ENCODE data around the gene LRG1. TPM values are rescaled to one million over a fixed set of nuclear protein-coding genes. Genes with fewer than 3 reads are reported as not detected.

Gene LRG1
- polyA plus RNA-seq, 1 donor = 0.90 TPM

DNA sequence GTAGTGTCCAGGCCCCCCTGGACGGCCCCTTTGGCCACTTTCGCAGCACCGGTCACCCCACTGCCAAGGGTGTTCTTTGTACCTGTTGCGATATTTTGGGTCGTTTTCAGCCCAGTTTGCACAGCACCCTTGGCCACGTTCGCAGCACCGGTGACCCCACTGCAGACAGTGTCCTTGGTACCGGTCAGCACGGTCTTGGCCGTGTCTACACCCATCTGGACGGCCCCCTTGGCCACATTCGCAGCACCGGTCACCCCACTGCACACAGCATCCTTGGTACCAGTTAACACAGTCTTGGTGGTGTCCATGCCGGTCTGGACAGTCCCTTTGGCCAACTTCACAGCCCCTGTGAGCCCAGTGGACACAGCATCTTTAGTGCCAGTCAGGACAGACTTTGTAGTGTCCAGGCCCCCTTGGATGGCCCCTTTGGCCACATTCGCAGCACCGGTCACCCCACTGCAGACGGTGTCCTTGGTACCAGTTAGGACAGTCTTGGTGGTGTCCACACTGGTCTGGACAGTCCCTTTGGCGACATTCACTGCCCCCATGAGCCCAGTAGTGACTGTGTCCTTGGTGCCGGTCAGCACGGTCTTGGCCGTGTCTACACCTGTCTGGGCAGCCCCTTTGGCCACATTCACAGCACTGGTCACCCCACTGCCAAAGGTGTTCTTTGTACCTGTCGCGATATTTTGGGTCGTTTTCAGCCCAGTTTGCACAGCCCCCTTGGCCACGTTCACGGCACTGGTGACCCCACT, 28.4 kb downstream of the LRG1 start:
- DNase-seq = no peak

DNA sequence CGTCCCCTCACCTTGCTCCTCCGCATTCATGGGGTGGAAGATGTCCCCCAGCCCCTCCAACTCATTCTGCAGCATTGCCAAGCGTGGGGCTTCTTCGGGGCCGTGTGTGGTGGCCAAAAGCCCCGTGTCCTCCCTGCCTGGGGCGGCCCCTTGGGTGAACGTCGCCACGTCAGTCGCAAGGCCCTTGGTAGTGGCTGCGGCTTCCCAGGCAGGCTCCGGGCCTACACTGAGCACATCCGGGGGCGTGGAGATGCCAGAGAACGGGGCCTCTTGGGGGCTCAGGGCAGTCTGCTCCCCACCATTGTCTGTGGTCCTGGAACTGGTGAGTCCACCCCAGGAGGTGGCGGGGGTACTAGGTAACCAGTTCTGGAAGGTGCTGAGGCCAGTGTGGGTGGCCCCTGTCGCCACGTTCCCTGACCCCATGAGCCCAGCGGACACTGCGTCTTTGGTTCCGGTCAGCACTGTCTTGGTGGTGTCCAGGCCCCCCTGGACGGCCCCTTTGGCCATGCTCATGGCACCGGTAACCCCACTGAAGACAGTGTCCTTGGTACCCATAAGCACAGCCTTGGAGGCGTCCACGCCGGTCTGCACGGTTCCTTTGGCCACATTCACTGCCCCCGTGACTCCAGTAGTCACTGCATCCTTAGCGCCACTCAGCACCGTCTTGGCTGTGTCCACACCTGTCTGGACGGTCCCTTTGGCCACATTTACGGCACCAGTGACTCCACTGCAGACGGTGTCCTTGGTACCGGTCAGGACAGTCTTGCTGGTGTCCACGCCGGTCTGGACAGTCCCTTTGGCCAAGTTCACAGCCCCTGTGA, 29.2 kb downstream of the LRG1 start:
- DNase-seq = no peak

DNA sequence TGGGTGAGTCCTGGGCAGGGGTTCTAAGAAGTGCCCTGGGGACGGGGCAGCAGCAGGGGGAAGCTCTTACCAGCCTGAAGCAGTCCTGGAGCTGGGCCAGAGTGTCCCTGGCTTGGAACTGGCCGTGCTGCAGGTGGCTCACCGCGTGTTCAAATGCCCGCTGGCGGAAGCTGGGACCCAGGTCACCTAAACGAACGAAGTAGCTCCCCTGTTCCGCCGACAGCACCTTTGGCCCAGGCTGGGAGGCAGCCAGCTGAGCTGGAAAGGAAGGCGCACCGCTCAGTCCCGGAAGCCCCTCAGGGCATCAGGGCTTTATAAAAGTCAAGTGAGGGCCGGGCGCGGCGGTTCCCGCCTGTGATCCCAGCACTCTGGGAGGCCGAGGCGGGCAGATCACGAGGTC, 31.1 kb downstream of the LRG1 start:
- no peak for DNase-seq

DNA sequence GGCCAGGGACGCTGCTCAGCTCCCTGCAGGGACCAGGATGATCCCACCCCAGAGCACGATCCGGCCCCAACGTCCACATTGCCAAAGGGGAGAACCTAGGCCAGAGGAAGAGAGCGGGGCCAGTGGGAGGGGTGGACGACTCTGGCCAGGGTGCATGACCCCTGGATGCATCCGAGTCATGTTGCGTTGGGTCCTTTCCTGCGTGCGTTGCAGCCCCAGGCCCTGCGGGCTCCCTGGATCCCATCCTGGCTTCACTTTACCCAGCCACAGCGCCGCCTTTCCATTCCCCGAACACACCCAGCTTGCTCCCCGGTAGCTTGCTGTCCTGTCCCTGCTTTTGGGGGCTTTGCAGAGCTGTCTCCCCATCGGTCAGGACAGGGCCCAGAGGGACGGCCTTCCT, 32.0 kb downstream of the LRG1 start:
- no peak for DNase-seq

DNA sequence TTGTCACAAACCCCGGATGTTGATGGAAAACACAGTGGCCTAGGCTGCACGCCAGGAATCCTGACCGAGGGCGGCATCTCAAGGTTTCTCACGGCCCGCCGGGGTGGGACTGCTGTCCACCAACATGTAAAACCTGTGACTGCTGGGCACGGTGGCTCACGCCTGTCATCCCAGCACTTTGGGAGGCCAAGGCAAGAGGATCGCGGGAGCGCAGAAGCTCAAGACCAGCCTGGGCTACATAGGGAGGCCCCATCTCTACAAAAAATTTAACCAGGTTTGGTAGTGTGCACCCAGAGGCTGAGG, 32.7 kb downstream of the LRG1 start:
- DNase-seq = no peak

DNA sequence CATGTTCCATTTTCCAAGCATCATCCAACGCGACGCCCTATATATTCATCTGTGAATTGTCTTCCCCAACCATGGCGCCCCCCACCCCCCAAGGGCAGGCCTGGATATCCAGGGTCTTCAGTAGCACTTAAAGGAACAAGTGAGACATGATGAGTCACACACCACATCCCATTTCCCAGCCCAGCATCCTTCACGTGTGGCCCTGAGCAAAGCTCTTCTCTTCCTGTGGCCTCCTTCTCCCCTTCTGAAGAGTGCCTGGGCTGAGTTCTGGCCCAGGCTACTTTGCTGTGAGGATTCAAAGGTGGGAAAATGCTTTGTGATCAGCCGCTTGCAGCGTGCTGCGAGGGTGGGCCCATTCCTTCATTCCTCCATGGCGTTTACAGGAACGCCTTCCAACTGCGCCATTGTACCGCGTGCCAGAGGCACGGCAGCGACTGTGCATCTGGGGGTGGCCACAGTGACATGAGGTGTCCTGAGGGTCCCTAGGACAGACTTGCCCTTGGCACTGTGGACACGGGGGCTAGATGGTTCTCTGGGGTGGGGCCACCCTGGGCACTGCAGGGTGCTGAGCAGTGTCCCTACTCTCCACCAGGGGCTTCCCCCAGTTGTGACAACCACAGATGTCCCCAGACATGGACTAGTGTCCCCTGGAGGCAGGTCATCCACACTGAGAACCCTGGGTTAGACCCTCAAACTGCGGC, 33.2 kb downstream of the LRG1 start:
- DNase-seq = no peak

DNA sequence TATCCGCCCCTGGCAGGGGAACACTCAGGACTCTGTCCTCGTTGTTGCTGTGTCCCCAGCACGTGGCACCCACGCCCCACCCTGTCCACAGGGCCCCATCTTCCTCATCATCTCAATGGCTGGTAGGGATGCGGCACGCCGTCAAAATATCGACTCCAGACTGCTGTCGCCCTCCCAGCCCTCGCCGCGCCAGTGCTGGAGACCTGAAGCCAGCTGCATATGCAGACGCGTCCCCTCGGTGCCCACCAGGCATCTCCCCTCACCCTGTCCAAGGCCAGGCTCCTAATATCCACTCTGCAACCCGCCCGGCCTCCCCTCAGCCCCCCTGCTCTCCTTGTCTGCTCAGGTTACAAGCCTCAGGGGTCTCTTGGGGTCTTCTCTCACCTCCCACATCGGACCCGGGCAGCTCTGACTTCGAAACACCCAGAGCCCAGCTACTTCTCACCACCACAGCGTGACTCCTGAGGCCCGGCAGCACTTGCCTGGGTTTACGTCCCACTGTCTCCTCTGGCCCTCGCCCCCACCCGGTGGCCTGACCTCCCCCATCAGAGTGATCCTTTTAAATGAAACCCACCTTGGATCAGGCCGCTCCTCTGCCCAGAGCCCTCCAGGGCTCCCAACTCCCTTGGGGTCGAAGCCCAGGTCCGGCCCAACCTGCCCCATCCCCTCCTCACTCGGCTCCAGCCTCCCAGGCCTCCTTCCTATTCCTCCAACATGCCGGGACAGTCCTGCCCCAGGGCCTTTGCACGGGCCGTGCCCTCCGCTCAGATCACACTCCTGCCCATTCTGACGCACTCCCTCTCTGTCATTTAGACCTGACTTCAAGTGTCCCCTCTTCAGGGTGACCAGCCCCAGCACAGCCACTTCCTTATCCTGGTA, 34.0 kb downstream of the LRG1 start:
- no peak for DNase-seq

DNA sequence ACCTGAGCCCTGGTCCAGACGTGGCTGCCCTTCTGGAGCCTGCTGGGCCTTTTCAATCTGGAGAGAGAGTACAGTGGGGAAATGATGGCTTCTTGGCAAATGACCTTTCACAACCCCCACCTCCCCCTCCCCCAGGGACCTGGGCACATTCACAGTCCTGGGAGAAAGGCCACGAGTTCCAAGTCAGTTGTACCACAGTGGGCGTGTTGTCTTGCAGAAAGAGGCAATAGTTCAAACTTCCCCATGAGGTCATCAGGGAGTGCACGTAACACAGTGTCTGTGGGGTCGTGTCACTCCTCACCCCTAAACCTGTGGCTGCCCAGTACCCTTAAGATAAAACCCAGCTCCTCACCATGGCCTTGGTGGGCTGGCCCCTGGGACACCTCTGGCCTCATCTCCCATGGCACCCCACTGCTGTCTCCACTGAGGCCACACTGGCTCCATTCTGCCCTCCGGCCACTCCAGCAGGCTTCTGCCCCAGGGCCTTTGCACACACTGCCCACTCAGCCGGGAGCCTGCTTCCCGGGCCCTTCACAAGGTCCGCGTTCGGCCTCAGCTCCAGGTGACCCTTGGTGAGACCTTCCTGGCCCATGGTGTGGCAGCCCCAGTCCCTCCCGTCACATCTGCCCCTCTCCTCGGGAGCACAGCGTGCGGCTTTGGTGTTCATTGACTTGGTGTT, 34.8 kb downstream of the LRG1 start:
- DNase-seq = no peak

DNA sequence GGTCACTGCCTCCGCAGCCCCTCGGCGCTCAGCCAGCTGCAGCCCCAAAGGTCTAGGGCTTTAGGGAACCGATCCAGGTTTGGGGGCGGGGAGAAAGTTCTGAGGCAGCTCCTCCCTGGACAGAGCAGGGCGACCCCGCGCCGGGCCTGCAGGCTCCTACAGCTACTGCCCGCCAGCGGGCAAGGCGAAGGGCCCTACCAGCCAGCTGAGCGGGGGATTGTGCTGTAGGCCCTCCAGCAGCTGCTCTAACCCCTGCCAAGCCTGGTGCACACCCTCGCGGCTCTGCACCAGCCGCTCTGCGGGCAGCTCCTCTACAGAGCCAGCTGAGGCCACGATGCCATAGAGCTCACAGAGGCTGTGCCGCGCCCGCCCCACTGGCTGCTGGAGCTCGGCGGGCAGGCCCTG, 35.5 kb downstream of the LRG1 start:
- no peak for DNase-seq

DNA sequence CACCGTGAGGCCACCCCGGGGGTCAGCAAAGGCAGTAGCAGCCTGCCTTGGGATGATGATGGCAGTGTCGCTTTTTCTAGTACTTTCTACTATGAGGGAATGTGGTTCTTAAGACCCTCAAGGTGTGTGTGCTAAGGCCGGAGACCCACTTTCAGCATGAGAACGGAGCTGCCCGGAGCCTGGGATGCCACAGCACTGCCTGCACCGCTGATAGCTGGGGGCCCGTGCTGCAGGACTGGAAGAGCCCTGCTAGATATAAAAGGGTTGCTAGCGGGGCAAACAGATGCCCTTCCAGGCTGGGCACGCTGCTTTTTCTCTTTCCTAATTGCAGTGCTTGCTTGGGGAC, 36.0 kb downstream of the LRG1 start:
- no peak for DNase-seq

DNA sequence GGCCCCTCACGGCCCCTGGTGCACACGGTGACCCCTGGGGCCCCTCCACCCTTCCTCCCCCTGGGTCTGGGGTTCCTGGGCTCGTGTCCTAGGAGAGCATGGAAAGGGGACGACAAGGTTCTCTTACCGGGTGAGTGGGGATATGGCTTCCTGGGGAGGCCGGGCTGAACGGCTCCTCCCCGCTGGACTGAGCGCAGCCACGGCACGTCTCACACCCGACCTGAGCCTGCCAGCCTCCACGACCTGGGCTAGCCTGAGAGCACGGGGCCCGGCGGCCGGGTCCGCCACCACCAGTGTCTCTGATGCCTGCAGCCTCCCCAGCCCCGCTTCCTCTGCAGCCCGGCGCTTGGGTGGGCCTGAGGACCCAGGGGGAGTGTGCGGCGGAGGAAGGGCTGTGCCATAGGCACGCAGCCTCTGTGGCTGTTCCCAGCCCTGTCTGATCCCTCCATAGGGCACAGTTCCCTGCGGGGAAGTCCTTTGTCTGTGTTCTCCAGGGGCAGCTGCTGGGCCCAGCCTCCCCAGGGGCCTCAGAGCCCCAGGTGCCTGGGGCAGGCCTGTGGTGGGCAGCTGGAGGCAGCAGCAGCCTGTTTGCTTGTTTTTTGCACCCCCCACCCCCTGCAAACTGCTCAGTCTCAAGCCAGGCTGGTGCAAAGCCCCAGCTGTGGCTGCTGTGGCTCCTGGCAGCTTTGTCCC, 36.6 kb downstream of the LRG1 start:
- DNase-seq = no peak

DNA sequence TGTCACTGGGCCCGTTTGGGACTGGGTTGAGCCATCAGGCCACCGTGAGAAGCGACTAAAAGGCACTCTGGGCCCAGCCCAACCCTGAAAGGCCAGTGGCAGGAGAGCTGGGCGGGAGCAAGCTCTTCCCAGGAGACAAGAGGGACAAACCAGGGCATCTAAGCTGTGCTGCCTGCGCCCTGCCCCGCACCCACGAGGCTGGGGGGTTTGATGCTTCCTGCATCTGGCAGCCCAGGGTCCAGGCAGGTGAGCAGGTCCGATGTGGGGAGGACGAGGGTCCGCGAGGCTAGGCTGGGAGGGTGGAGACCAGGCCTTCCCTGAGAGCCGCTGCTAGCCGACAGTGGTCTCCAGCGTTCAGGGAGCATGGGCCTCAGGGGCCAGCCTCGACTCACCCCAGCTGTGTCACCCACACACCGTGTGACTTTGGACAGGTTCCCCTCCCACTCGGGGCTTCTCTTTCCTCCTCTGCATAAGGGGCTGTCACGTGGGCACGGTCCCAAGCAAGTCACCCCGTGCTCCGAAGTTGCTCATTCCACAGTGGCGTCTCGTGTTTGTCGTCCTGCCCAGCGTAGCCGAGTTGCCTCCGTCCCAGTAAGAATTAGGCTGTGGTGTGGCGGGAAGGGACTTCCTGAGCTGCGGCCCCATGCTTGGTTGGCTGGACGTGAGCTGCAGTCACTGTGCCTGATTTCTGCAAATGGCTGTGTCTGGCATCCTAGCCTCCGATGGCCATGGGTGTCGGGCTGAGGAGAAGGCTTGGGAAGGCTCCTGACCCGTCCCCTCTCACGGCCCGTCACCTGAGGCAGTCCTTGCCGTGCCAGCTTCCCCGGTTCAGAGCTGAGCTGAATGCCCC, 37.3 kb downstream of the LRG1 start:
- DNase-seq = no peak

DNA sequence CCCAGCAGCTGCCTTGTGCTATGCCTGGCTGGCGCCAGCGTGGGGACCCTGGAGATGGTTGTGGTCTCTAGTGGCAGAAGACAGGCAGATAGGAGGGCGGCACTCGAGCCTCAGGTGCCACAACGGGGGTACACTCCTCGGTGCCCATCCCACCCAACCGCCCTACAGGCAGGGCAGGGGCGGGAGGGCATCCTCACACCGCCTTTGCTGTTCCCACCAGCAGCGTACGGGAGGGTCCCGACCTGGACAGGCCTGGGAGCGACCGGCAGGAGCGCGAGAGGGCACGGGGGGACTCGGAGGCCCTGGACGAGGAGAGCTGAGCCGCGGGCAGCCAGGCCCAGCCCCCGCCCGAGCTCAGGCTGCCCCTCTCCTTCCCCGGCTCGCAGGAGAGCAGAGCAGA, 38.1 kb downstream of the LRG1 start:
- no peak for DNase-seq

DNA sequence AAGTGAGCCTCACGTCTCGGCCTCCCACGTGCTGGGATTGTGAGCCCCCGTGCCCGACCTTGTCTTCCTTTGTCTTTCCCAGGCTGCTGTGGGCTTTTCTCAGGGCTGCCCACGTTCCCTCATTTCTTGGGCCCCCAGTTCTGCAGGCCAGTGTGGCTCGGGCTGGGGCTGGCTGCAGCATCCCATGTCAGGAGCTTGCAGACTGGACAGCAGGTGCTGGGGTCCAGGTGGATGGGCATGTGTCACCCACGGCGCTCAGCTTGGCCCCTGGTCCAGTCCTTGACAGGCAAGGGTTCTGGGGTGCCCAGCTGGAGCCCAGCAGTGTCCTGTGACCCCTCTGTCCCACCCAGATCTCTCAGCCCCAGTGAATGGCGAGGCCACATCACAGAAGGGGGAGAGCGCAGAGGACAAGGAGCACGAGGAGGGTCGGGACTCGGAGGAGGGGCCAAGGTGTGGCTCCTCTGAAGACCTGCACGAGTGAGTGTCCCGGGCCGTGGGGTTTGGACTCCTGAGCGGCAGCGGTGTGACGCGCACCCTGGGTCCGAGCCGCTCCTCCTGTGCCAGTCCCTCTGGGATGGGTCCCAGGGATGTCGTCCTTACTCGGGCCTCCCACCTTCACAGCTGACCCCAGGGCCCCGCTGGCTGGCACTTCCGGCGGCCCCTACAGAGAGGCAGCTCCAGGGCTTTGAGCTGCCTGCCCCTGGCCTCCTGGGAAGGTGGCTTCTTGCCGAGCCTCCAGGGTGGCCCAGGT, 38.8 kb downstream of the LRG1 start:
- DNase-seq = no peak

DNA sequence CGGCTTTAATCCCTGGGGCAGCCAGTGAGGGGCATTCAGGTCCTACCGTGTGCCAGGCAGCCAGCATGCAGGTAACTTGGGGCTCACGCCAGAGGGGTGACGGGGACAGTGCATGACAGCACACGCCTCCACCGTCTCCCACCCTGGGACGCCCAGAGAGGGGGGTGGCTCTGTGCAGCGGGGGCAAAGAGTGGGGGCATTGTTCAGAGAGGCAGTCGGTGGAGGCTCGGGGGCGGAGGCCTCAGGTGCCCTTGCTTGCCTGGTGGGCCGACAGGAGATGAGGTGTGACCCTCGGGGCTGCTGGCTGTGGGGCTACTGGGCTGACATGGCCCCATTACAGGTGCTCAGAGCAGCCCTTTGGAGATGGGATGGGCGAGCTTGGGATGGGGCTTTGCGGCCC, 40.0 kb downstream of the LRG1 start:
- DNase-seq = no peak

DNA sequence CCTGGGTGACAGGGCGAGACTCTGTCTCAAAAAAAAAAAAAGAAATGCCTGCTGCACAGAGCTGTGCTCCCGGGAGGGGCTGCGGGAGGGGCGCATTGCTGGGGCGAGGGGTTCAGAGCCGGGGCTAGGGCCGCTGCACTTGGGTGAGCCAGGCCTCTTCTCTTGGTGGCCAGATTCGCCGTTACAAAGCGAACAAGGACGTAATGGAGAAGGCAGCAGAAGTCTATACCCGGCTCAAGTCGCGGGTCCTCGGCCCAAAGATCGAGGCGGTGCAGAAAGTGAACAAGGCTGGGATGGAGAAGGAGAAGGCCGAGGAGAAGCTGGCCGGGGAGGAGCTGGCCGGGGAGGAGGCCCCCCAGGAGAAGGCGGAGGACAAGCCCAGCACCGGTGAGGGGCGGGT, 40.5 kb downstream of the LRG1 start:
- DNase-seq = no peak

DNA sequence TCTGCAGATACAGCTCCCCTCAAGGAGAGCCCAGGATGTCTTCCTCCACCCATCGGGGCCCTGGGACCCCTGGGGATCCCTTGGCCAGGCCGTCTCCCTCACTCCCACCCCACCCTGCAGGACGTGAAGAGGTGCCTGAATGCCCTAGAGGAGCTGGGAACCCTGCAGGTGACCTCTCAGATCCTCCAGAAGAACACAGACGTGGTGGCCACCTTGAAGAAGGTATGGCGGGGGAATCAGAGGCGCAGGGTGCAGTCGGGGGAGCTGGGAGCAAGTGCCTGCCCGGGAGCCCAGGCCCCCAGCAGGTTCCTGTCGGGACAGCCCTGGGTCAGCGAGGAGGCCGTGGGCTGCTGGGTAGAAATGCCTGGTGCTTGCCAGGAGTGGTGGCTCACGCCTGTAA, 41.1 kb downstream of the LRG1 start:
- DNase-seq = no peak

DNA sequence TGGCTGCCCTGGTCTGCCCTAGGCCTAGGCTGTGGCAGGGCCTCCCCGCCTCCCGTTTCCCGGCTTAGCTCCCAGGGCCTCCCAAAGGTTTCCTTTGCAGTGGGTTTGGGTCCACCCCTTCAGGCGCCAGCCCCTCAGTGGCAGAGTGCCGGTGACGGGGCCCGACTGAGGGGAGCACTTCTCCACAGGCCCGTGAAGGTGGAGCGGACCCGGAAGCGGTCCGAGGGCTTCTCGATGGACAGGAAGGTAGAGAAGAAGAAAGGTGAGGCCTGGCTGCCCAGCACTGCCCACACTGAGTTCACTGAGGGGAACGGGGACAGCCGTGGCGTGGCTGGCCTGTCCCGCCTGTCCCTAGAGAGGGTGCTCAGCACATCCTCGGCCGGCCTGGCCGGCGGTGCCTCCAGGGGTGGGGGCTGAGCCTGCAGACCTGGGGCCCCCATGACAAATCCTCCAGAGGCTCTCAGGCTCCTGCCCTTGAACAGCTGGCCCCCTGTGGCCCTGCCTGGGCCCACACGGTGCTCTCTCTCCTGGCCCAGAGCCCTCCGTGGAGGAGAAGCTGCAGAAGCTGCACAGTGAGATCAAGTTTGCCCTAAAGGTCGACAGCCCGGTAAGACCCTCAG, 42.0 kb downstream of the LRG1 start:
- no peak for DNase-seq

DNA sequence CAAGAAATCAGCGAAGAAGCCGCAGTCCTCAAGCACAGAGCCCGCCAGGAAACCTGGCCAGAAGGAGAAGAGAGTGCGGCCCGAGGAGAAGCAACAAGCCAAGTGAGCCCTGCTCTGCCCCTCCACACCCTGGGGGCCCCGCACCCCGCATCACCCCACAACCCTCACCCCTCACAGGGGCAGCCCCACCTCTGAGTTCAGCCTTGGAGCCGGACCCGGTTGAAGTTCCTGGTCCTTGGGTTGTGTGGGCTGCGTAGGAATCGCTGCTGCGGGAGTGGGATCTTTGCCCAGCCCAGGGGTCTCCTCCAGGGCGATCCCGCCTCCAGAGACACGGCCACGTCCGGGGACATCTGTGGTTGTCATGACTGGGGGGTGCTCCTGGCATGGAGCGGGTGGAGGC, 43.5 kb downstream of the LRG1 start:
- no peak for DNase-seq
